ENCODE data around the gene PLXDC1.

PLXDC1 gene

GRCh38 chr17:39110435-39111136, 40.9 kb downstream of the PLXDC1 start:
- H3K4me3 ChIP-seq (ENCODE audit: control insufficient read depth, low read depth, low read length): no peak overlapping the region
- TF ChIP-seq, protein P1, sequence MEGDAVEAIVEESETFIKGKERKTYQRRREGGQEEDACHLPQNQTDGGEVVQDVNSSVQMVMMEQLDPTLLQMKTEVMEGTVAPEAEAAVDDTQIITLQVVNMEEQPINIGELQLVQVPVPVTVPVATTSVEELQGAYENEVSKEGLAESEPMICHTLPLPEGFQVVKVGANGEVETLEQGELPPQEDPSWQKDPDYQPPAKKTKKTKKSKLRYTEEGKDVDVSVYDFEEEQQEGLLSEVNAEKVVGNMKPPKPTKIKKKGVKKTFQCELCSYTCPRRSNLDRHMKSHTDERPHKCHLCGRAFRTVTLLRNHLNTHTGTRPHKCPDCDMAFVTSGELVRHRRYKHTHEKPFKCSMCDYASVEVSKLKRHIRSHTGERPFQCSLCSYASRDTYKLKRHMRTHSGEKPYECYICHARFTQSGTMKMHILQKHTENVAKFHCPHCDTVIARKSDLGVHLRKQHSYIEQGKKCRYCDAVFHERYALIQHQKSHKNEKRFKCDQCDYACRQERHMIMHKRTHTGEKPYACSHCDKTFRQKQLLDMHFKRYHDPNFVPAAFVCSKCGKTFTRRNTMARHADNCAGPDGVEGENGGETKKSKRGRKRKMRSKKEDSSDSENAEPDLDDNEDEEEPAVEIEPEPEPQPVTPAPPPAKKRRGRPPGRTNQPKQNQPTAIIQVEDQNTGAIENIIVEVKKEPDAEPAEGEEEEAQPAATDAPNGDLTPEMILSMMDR (conservative IDR thresholded peaks at IDR 0.05; ENCODE audit: control insufficient read depth, insufficient read depth, low read depth, low read length): no peak
- DNase-seq (ENCODE audit: low read depth): no peak

- TF ChIP-seq, protein P1 (conservative IDR thresholded peaks at IDR 0.05; ENCODE audit: control insufficient read depth, insufficient read depth, low read depth, low read length): no peak
- no peak for DNase-seq (ENCODE audit: low read depth)
- no peak overlapping the region for H3K4me3 ChIP-seq (ENCODE audit: control insufficient read depth, low read depth, low read length)
These were observed 42.7 kb downstream of the PLXDC1 start for GRCh38 chr17:39108461-39109375.

- TF ChIP-seq, protein P1 (conservative IDR thresholded peaks at IDR 0.05; ENCODE audit: control insufficient read depth, insufficient read depth, low read depth, low read length): no peak
- H3K4me3 ChIP-seq (ENCODE audit: control insufficient read depth, low read depth, low read length): no peak overlapping the region
- no peak for DNase-seq (ENCODE audit: low read depth)
These were observed 43.5 kb downstream of the PLXDC1 start for GRCh38 chr17:39107973-39108372.

GRCh38 chr17:39107155-39107554, 44.3 kb downstream of the PLXDC1 start:
- DNase-seq (ENCODE audit: low read depth): no peak
- TF ChIP-seq, protein P1 (conservative IDR thresholded peaks at IDR 0.05; ENCODE audit: control insufficient read depth, insufficient read depth, low read depth, low read length): no peak
- no peak overlapping the region for H3K4me3 ChIP-seq (ENCODE audit: control insufficient read depth, low read depth, low read length)

GRCh38 chr17:39105705-39106104, 45.7 kb downstream of the PLXDC1 start:
- TF ChIP-seq, protein P1 (conservative IDR thresholded peaks at IDR 0.05; ENCODE audit: control insufficient read depth, insufficient read depth, low read depth, low read length): no peak
- DNase-seq (ENCODE audit: low read depth): no peak
- no peak overlapping the region for H3K4me3 ChIP-seq (ENCODE audit: control insufficient read depth, low read depth, low read length)

DNA sequence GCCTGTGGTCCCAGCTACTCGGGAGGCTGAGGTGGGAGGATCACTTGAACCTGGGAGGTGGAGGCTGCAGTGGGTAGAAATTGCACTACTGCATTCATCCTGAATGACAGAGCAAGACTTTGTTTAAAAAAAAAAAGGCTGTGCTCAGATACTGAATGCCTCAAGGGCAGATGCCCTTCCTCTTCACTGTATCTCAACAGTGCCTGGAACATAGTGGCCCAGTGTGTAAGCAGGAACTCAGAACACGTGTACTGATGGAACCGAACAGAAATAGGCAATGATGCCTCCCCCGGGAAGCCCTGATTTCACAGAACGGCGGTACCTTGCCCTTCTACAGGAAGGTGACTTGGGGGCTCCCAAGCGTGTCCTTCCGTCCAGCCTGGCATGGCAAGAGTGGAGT, 46.8 kb downstream of the PLXDC1 start:
- no peak overlapping the region for H3K4me3 ChIP-seq (ENCODE audit: control insufficient read depth, low read depth, low read length)
- TF ChIP-seq, protein P1 (conservative IDR thresholded peaks at IDR 0.05; ENCODE audit: control insufficient read depth, insufficient read depth, low read depth, low read length): no peak
- no peak for DNase-seq (ENCODE audit: low read depth)

Measured in fibroblast of mammary gland (primary cell).